MM.1S (cell line): Measurements from ENCODE around the gene ISCA1.

Source experiments
- CTCF ChIP-seq: fragments of 300-600 bp; sonication (generic); IDR thresholded peaks from 2 replicates; pipeline ENCODE4 v1.5.1; 2016; ENCODE audit warnings: antibody characterized with exemption, low read length, mixed read lengths
- EZH2 ChIP-seq: fragments of 300-600 bp; sonication (generic); optimal IDR thresholded peaks from 2 replicates; pipeline ENCODE3; 2017; ENCODE audit warnings: low read depth, mild to moderate bottlenecking, antibody characterized with exemption, low read length, mixed read lengths
- EZH2phosphoT487 ChIP-seq: fragments of 300-600 bp; sonication (generic); IDR thresholded peaks from 2 replicates; pipeline ENCODE4 v1.6.1; 2018; ENCODE audit warnings: antibody characterized with exemption, low read length

- TF ChIP-seq CTCF, result no peak
- no peak for TF ChIP-seq EZH2
- no peak for TF ChIP-seq EZH2phosphoT487
Observed at GRCh38 chr9:86256653-86257052, 25.7 kb downstream of the ISCA1 start.
